Measurements from ENCODE around the gene PXYLP1.

Gene PXYLP1

DNA sequence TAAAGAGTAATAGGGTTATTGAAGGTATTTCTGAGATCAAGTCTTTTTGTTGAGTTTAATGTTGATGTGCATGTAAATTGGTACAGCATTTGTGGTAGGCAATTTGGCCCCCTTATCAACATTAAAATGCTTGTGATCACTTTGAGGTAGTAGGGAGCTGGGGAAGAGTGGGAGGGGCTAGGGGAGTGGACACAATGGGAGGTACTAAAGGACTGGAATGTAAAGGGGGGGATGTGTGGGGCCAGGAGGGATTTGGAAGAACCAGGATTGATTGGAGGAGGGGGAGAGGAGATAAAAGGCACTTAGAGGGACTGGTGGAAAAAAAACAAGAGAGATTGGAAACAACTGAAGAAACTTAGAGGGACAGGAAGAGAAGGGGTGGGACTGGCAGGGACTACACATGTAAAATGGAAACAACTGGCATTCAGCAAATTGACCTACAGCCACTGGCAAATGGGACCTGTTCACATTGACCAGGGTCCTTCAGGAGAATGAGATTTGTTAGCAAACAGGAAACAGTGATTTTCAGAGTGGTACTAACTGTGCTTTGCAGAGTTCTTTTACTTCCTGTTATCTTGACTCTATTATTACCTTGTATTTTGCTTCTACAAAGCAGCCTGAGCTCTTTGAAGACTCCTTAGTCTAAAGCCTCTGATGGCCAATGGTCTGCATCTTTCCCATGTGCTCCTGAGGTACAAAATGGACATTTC, 88.9 kb downstream of the PXYLP1 start:
- no peak for DNase-seq (ENCODE audit: extremely low read depth, insufficient read length)
- TF ChIP-seq, protein P1, sequence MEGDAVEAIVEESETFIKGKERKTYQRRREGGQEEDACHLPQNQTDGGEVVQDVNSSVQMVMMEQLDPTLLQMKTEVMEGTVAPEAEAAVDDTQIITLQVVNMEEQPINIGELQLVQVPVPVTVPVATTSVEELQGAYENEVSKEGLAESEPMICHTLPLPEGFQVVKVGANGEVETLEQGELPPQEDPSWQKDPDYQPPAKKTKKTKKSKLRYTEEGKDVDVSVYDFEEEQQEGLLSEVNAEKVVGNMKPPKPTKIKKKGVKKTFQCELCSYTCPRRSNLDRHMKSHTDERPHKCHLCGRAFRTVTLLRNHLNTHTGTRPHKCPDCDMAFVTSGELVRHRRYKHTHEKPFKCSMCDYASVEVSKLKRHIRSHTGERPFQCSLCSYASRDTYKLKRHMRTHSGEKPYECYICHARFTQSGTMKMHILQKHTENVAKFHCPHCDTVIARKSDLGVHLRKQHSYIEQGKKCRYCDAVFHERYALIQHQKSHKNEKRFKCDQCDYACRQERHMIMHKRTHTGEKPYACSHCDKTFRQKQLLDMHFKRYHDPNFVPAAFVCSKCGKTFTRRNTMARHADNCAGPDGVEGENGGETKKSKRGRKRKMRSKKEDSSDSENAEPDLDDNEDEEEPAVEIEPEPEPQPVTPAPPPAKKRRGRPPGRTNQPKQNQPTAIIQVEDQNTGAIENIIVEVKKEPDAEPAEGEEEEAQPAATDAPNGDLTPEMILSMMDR (IDR thresholded peaks at IDR 0.05; ENCODE audit: insufficient read depth, low read length, poor library complexity, severe bottlenecking): no peak
- no peak overlapping the region for H3K4me3 ChIP-seq (replicated peaks; ENCODE audit: low read depth, low read length)
- H3K36me3 ChIP-seq (ENCODE audit: control insufficient read depth, insufficient read depth, low read length): no peaks in the 10 kb centered on the region
- no peaks in the 10 kb centered on the region for H3K27me3 ChIP-seq (replicated peaks; ENCODE audit: control insufficient read depth, insufficient read depth, low read length)

GRCh38 chr3:141321109-141321497, 89.5 kb downstream of the PXYLP1 start:
- TF ChIP-seq, protein P1 (IDR thresholded peaks at IDR 0.05; ENCODE audit: insufficient read depth, low read length, poor library complexity, severe bottlenecking): no peak
- H3K36me3 ChIP-seq (ENCODE audit: control insufficient read depth, insufficient read depth, low read length): no peaks in the 10 kb centered on the region
- no peaks in the 10 kb centered on the region for H3K27me3 ChIP-seq (replicated peaks; ENCODE audit: control insufficient read depth, insufficient read depth, low read length)
- DNase-seq (ENCODE audit: extremely low read depth, insufficient read length): no peak
- H3K4me3 ChIP-seq (replicated peaks; ENCODE audit: low read depth, low read length): no peak overlapping the region

GRCh38 chr3:141323936-141324704, 92.5 kb downstream of the PXYLP1 start:
- TF ChIP-seq, protein P1 (IDR thresholded peaks at IDR 0.05; ENCODE audit: insufficient read depth, low read length, poor library complexity, severe bottlenecking): no peak
- DNase-seq (ENCODE audit: extremely low read depth, insufficient read length): no peak
- Histone ChIP-seq H3K27me3 (replicated peaks; ENCODE audit: control insufficient read depth, insufficient read depth, low read length) (no peaks in the 10 kb centered on the region), H3K4me3 (replicated peaks; ENCODE audit: low read depth, low read length) (no peak overlapping the region), H3K36me3 (ENCODE audit: control insufficient read depth, insufficient read depth, low read length) (no peaks in the 10 kb centered on the region)

DNA sequence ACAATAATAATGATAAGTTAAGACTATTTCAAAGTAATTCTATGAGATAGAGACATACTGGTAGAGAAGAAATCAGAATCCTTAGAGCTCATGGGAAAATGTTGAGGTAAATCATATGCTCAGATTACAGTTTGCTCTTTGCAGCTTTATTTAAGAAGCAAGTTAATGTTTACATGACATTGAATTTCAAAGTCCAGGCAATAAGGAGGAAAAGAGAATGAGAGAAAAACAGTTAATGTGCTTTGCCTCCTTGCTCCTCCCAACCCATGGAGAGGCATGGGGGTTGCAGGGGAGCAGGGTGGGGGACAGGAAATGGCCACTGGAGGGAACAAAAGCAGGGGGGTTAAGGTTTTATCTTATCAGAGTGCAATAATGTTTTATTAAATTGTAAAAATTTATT, 94.5 kb downstream of the PXYLP1 start:
- DNase-seq (ENCODE audit: extremely low read depth, insufficient read length): no peak
- no peaks in the 10 kb centered on the region for H3K36me3 ChIP-seq (ENCODE audit: control insufficient read depth, insufficient read depth, low read length)
- H3K4me3 ChIP-seq (replicated peaks; ENCODE audit: low read depth, low read length): no peak overlapping the region
- H3K27me3 ChIP-seq (replicated peaks; ENCODE audit: control insufficient read depth, insufficient read depth, low read length): no peaks in the 10 kb centered on the region
- TF ChIP-seq, protein P1 (IDR thresholded peaks at IDR 0.05; ENCODE audit: insufficient read depth, low read length, poor library complexity, severe bottlenecking): no peak

- TF ChIP-seq, protein P1 (IDR thresholded peaks at IDR 0.05; ENCODE audit: insufficient read depth, low read length, poor library complexity, severe bottlenecking): no peak
- H3K36me3 ChIP-seq (ENCODE audit: control insufficient read depth, insufficient read depth, low read length): no peaks in the 10 kb centered on the region
- no peak overlapping the region for H3K4me3 ChIP-seq (replicated peaks; ENCODE audit: low read depth, low read length)
- DNase-seq (ENCODE audit: extremely low read depth, insufficient read length): no peak
- H3K27me3 ChIP-seq (replicated peaks; ENCODE audit: control insufficient read depth, insufficient read depth, low read length): no peaks in the 10 kb centered on the region
These were observed 95.0 kb downstream of the PXYLP1 start for GRCh38 chr3:141326626-141327025.

Measured in GM06990 (cell line).